WERI-Rb-1 (cell line): Measurements from ENCODE around the gene PRKAB1.

Experiments
- DNase-seq: peaks from one replicate; pipeline ENCODE4 v3.0.0-alpha.2; 2020
- H3K27ac ChIP-seq: fragments of 250-450 bp; sonication (Bioruptor Pico); 2 replicates; pipeline ENCODE4 v1.5.1; 2020; ENCODE audit warnings: mild to moderate bottlenecking, moderate library complexity
- H3K27me3 ChIP-seq: fragments of 250-450 bp; sonication (Bioruptor Pico); 2 replicates; pipeline ENCODE4 v1.5.1; 2021; ENCODE audit warnings: mild to moderate bottlenecking, low read depth, moderate library complexity; ENCODE audit not compliant: insufficient read depth, severe bottlenecking
- H3K36me3 ChIP-seq: fragments of 250-450 bp; sonication (Bioruptor Pico); 2 replicates; pipeline ENCODE4 v1.5.1; 2020; ENCODE audit warnings: mild to moderate bottlenecking, moderate library complexity
- H3K4me3 ChIP-seq: 2 replicates; pipeline ENCODE4 v1.5.1; 2011; ENCODE audit warnings: low read depth, mild to moderate bottlenecking, control low read depth, low read length
- H3K9me3 ChIP-seq: fragments of 250-450 bp; sonication (Bioruptor Pico); 2 replicates; pipeline ENCODE4 v1.5.1; 2021; ENCODE audit warnings: mild to moderate bottlenecking, moderate library complexity; ENCODE audit not compliant: severe bottlenecking
- TF ChIP-seq, protein P1 (sequence below): IDR thresholded peaks from 2 replicates; pipeline ENCODE4 v1.5.1; 2011; ENCODE audit warnings: low read depth, mild to moderate bottlenecking, control low read depth, inconsistent platforms, low read length

Gene PRKAB1

DNA sequence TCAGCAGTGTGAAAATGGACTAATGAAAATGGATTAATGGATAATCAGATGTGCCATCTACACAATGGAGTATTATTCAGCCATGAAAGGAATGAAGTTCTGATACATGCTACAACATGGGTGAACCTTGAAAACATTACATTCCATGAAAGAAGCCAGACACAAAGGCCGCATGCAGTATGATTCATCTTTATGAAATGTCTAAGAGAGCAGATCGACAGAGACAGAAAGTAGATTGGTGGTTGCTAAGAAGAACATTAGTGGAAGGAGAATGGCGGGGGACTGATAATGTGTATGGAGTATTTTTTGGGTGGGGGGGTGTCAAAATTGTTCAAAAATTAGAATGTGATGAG is 47.3 kb downstream of the PRKAB1 start:
- TF ChIP-seq, protein P1, sequence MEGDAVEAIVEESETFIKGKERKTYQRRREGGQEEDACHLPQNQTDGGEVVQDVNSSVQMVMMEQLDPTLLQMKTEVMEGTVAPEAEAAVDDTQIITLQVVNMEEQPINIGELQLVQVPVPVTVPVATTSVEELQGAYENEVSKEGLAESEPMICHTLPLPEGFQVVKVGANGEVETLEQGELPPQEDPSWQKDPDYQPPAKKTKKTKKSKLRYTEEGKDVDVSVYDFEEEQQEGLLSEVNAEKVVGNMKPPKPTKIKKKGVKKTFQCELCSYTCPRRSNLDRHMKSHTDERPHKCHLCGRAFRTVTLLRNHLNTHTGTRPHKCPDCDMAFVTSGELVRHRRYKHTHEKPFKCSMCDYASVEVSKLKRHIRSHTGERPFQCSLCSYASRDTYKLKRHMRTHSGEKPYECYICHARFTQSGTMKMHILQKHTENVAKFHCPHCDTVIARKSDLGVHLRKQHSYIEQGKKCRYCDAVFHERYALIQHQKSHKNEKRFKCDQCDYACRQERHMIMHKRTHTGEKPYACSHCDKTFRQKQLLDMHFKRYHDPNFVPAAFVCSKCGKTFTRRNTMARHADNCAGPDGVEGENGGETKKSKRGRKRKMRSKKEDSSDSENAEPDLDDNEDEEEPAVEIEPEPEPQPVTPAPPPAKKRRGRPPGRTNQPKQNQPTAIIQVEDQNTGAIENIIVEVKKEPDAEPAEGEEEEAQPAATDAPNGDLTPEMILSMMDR: no peak
- Histone ChIP-seq H3K27ac (no peak overlapping the region), H3K4me3 (no peak overlapping the region), H3K36me3 (peaks cover 84% of the 10 kb centered on the region), H3K27me3 (no peaks in the 10 kb centered on the region), H3K9me3 (no peaks in the 10 kb centered on the region)
- no peak for DNase-seq

GRCh38 chr12:119718141-119718540 is 50.2 kb downstream of the PRKAB1 start:
- DNase-seq: no peak
- peaks cover 69% of the 10 kb centered on the region for H3K36me3 ChIP-seq
- TF ChIP-seq, protein P1: no peak
- H3K9me3 ChIP-seq: no peaks in the 10 kb centered on the region
- no peak overlapping the region for H3K27ac ChIP-seq
- H3K4me3 ChIP-seq: no peak overlapping the region
- H3K27me3 ChIP-seq: no peaks in the 10 kb centered on the region

- no peaks in the 10 kb centered on the region for H3K9me3 ChIP-seq
- peaks cover 47% of the 10 kb centered on the region for H3K36me3 ChIP-seq
- no peaks in the 10 kb centered on the region for H3K27me3 ChIP-seq
- no peak overlapping the region for H3K4me3 ChIP-seq
- H3K27ac ChIP-seq: no peak overlapping the region
- no peak for DNase-seq
- TF ChIP-seq, protein P1: no peak
Measured at GRCh38 chr12:119720349-119720748, 52.4 kb downstream of the PRKAB1 start.

DNA sequence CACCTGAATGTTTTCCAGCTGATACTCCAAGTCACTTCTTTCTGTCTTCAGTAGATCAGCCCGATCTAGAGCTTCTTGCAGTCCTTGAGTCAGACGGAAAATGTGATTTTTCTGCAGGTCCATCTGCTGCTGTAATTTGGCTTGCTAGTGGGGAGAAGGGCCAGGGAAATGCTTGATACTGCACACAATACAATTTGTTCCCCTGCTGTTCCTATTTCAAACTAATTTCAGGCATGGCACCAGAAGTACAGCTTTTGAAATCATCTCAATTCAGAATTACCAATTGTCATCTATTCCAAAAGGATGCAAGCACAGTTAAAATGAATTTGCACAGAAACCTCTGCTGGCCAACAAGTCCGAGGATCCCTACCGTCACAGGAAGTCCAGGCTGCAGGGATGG is 53.4 kb downstream of the PRKAB1 start:
- no peak overlapping the region for H3K27ac ChIP-seq
- TF ChIP-seq, protein P1: no peak
- no peaks in the 10 kb centered on the region for H3K27me3 ChIP-seq
- H3K36me3 ChIP-seq: peaks cover 42% of the 10 kb centered on the region
- H3K4me3 ChIP-seq: no peak overlapping the region
- no peaks in the 10 kb centered on the region for H3K9me3 ChIP-seq
- DNase-seq: no peak

DNA sequence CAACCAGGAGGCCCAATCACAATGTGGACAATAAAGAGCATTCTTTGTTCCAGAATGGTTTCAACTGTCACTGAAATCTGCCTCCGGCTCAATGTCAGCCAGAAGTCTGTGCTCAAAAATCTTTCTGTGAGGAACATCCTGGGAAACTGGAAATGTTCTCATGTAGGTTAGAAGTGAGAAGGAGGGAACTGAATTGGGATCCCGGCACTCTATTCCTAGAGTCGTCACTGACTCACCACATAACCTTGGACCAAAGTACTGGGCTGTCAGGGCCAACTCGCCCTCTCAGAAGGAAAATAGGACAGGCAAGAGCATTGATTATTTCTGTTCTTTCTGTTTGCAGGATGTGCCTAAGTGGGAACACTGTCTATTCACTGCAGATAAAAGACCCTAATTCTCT is 57.6 kb downstream of the PRKAB1 start:
- Histone ChIP-seq H3K9me3 (no peaks in the 10 kb centered on the region), H3K27ac (no peak overlapping the region), H3K4me3 (no peak overlapping the region), H3K27me3 (no peaks in the 10 kb centered on the region), H3K36me3 (peaks cover 34% of the 10 kb centered on the region)
- TF ChIP-seq, protein P1: no peak
- no peak for DNase-seq

- TF ChIP-seq, protein P1: no peak
- Histone ChIP-seq H3K27me3 (no peaks in the 10 kb centered on the region), H3K4me3 (no peak overlapping the region), H3K9me3 (no peaks in the 10 kb centered on the region), H3K27ac (no peak overlapping the region), H3K36me3 (peaks cover 35% of the 10 kb centered on the region)
- DNase-seq: no peak
Measured at GRCh38 chr12:119727600-119728443, 59.9 kb downstream of the PRKAB1 start.
